Measurements from ENCODE around the gene PGPEP1.
A peak's percentile ranks its signal among the peaks of the same experiment; 100 is the strongest.

Gene PGPEP1

GRCh38 chr19:18418483-18419194 is 78.2 kb downstream of the PGPEP1 start:
- TF ChIP-seq CTCF (conservative IDR thresholded peaks at IDR 0.05) (no peak), ZFX (IDR thresholded peaks at IDR 0.05) (no peak)
- H3K27ac ChIP-seq: peak overlapping the region; percentile 84

GRCh38 chr19:18419195-18419698 is 78.8 kb downstream of the PGPEP1 start, which contains the start of gene SSBP4:
Gene SSBP4, plus strand, starts transcription at chr19:18419398. Its CDS starts 251 bp downstream, at chr19:18419649.
- TF ChIP-seq ZFX (IDR thresholded peaks at IDR 0.05): peak; percentile 62; the same call in 1 of the 2 replicates
- TF ChIP-seq CTCF (conservative IDR thresholded peaks at IDR 0.05): peak; percentile 92
- peak within 1 kb of the TSS; percentile 84 for H3K27ac ChIP-seq
